SK-N-SH (cell line): ENCODE data around the gene ST6GALNAC3. TPM values are rescaled to one million over a fixed set of nuclear protein-coding genes. Genes with fewer than 3 reads are reported as not detected.

ENCODE experiments used
- CTCF ChIA-PET: fragments of 300-600, 350-600 bp; formaldehyde crosslinking; extraction: SDS; loops from one replicate; lab custom pipeline; 2021; lab: Yijun Ruan, JAX
- POLR2A ChIA-PET: fragments of 350-600 bp; sonication (Branson Sonifier 250); formaldehyde crosslinking; extraction: SDS; loops from one replicate; lab custom pipeline; 2020; ENCODE audit warnings: antibody characterized with exemption, inconsistent platforms; lab: Yijun Ruan, JAX
- DNase-seq: peaks from one replicate; pipeline ENCODE4 v3.0.0; 2012
- H2AFZ ChIP-seq: fragments of 200-600 bp; sonication (generic); 2 replicates; pipeline ENCODE4 v1.8.1; 2016; ENCODE audit warnings: antibody characterized with exemption, mild to moderate bottlenecking, low read depth
- H3F3A ChIP-seq: fragments of 200-600 bp; sonication (generic); replicated peaks from 2 replicates; pipeline ENCODE3; 2016; ENCODE audit warnings: antibody characterized with exemption, mild to moderate bottlenecking; ENCODE audit not compliant: insufficient read depth
- H3K27ac ChIP-seq, 2 experiments: fragments of 200-500 bp in 1 of 2; fragments of 200-600 bp in 1 of 2; sonication (Bioruptor generic) in 1 of 2; sonication (generic), shearing (Covaris generic) in 1 of 2; 2 replicates each; pipeline versions ENCODE4 v1.5.1 to v1.6.1; 2014 to 2016; ENCODE audit warnings: low read depth in 2 of 2, inconsistent platforms in 1 of 2, low read length in 1 of 2, mild to moderate bottlenecking in 1 of 2, mixed read lengths in 1 of 2
- H3K27me3 ChIP-seq: fragments of 200-600 bp; sonication (generic), shearing (Covaris generic); 2 replicates; pipeline ENCODE4 v1.6.1; 2016; ENCODE audit warnings: mixed run types; ENCODE audit not compliant: insufficient read depth
- H3K36me3 ChIP-seq, 2 experiments: fragments of 200-500 bp in 1 of 2; fragments of 200-600 bp in 1 of 2; sonication (Bioruptor generic) in 1 of 2; sonication (generic) in 1 of 2; replicated peaks in 1 of 2; 2 replicates each; pipeline versions ENCODE3 to v1.5.1; 2014 to 2016; ENCODE audit warnings: low read length in 1 of 2, mild to moderate bottlenecking in 1 of 2; ENCODE audit not compliant: insufficient read depth in 2 of 2, control insufficient read depth in 1 of 2
- H3K4me1 ChIP-seq, 2 experiments: fragments of 200-500 bp in 1 of 2; fragments of 200-600 bp in 1 of 2; sonication (Bioruptor generic) in 1 of 2; sonication (generic), shearing (Covaris generic) in 1 of 2; 2 replicates each; pipeline versions ENCODE4 v1.5.1 to v1.6.1; 2014 to 2016; ENCODE audit warnings: low read depth in 1 of 2, low read length in 1 of 2, mixed run types in 1 of 2; ENCODE audit not compliant: insufficient read depth in 2 of 2, control insufficient read depth in 1 of 2
- H3K4me2 ChIP-seq: fragments of 200-600 bp; sonication (generic), shearing (Covaris generic); 2 replicates; pipeline ENCODE4 v1.6.1; 2017; ENCODE audit warnings: mixed run types
- H3K4me3 ChIP-seq, 2 experiments: fragments of 200-500 bp in 1 of 2; fragments of 200-600 bp in 1 of 2; sonication (Bioruptor generic) in 1 of 2; sonication (generic), shearing (Covaris generic) in 1 of 2; 2 replicates each; pipeline versions ENCODE4 v1.5.1 to v1.8.1; 2014 to 2016; ENCODE audit warnings: low read depth in 2 of 2, inconsistent platforms in 1 of 2, low read length in 1 of 2, mild to moderate bottlenecking in 1 of 2, mixed read lengths in 1 of 2, moderate library complexity in 1 of 2
- H3K79me2 ChIP-seq: fragments of 200-600 bp; sonication (generic); 2 replicates; pipeline ENCODE4 v1.8.1; 2017; ENCODE audit warnings: mild to moderate bottlenecking; ENCODE audit not compliant: insufficient read depth
- H3K9ac ChIP-seq: fragments of 200-600 bp; sonication (generic); 2 replicates; pipeline ENCODE4 v1.6.1; 2017; ENCODE audit warnings: mixed run types
- H3K9me2 ChIP-seq: fragments of 200-600 bp; sonication (generic); 2 replicates; pipeline ENCODE4 v1.6.1; 2017; ENCODE audit warnings: mixed run types
- H3K9me3 ChIP-seq: fragments of 200-600 bp; sonication (generic); 2 replicates; pipeline ENCODE4 v1.6.1; 2017; ENCODE audit warnings: mixed run types, mild to moderate bottlenecking, moderate library complexity
- H4K20me1 ChIP-seq: fragments of 200-600 bp; sonication (generic); 2 replicates; pipeline ENCODE4 v1.6.1; 2017; ENCODE audit warnings: mild to moderate bottlenecking, mixed run types; ENCODE audit not compliant: insufficient read depth
- CHD2 ChIP-seq: fragments of 150-350 bp; IDR thresholded peaks from 2 replicates; pipeline ENCODE4 v1.6.1; 2018; ENCODE audit warnings: low read length; ENCODE audit not compliant: partially characterized antibody
- EZH2phosphoT487 ChIP-seq: fragments of 200-600 bp; sonication (generic); IDR thresholded peaks from 2 replicates; pipeline ENCODE4 v1.6.1; 2017; ENCODE audit warnings: low read depth, mixed run types, mild to moderate bottlenecking, antibody characterized with exemption, moderate library complexity, borderline replicate concordance
- FOSL2 ChIP-seq: IDR thresholded peaks from 2 replicates; pipeline ENCODE4 v1.4.0; 2012; ENCODE audit warnings: low read depth, mild to moderate bottlenecking, moderate library complexity, borderline replicate concordance
- FOXM1 ChIP-seq: IDR thresholded peaks from 2 replicates; pipeline ENCODE4 v1.4.0; 2012; ENCODE audit warnings: low read depth, mild to moderate bottlenecking
- GABPA ChIP-seq: IDR thresholded peaks from 2 replicates; pipeline ENCODE4 v1.4.0; 2012; ENCODE audit warnings: low read depth, mild to moderate bottlenecking
- GATA2 ChIP-seq: sonication (generic); formaldehyde crosslinking; IDR thresholded peaks from 2 replicates; pipeline ENCODE4 v1.5.0; 2020; ENCODE audit warnings: mild to moderate bottlenecking, missing genetic modification reagents
- MAX ChIP-seq: IDR thresholded peaks from 2 replicates; pipeline ENCODE4 v1.4.0; 2012; ENCODE audit warnings: low read depth
- NFIC ChIP-seq: IDR thresholded peaks from 2 replicates; pipeline ENCODE4 v1.4.0; 2012; ENCODE audit warnings: borderline replicate concordance
- POLR2AphosphoS5 ChIP-seq: IDR thresholded peaks from 2 replicates; pipeline ENCODE4 v1.6.1; 2012; ENCODE audit warnings: low read depth, low read length
- RXRA ChIP-seq: IDR thresholded peaks from 2 replicates; pipeline ENCODE4 v1.4.0; 2012; ENCODE audit warnings: low read depth, mild to moderate bottlenecking, borderline replicate concordance
- SIN3A ChIP-seq: IDR thresholded peaks from 2 replicates; pipeline ENCODE4 v1.6.1; 2012; ENCODE audit warnings: low read depth, mild to moderate bottlenecking, low read length, moderate library complexity, borderline replicate concordance
- TAF1 ChIP-seq: IDR thresholded peaks from 2 replicates; pipeline ENCODE4 v1.6.1; 2012; ENCODE audit warnings: low read depth, mild to moderate bottlenecking, low read length, moderate library complexity, borderline replicate concordance
- USF1 ChIP-seq: IDR thresholded peaks from 2 replicates; pipeline ENCODE4 v1.4.0; 2012; ENCODE audit warnings: low read depth, borderline replicate concordance
- YY1 ChIP-seq: IDR thresholded peaks from 2 replicates; pipeline ENCODE4 v1.4.0; 2012; ENCODE audit warnings: low read depth, mild to moderate bottlenecking
- WGBS: methylation state at CpG from one replicate; pipeline ENCODE4 v1.1.6; 2017; ENCODE audit warnings: low lambda C conversion rate; 5-methylcytosine and 5-hydroxymethylcytosine counted together
- polyA plus RNA-seq, 3 experiments: library from polyadenylated mRNA; depleted of rRNA; stranded (reverse); fragments of >200 nt; gene quantifications; 2 replicates each; pipeline ENCODE4 v1.2.3, GENCODE V29; 2012
- TF ChIP-seq, protein P1 (sequence below): IDR thresholded peaks from 2 replicates; pipeline ENCODE4 v1.4.0; 2012; ENCODE audit warnings: low read depth, borderline replicate concordance
- TF ChIP-seq, protein P2 (sequence below): fragments of 150-350 bp; IDR thresholded peaks from 2 replicates; pipeline ENCODE4 v1.6.1; 2017; ENCODE audit warnings: antibody characterized with exemption, low read length, low read depth, borderline replicate concordance

The ST6GALNAC3 gene
- polyA plus RNA-seq, 1 of the 3 experiments (the other 2 are of a cell fraction), result 8.1 TPM

DNA sequence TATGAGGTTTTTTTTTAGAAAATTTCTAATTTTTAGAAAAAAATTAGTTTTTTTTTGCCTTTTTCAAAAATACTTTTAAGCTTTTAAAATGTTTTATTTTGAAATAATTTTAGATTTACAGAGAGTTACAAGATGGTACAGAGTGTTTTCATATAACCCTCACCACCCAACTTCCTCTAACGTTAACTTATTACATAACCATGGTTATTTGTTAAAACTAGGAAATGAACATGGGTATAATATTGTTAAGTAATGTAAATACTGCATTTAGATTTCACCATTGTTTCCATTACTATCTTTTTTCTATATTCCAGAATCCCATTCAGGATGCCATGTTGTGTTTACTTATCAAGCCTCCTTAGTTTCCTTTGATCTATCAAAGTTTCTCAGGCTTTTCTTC, 45.2 kb upstream of the ST6GALNAC3 start (continued):
- TF ChIP-seq CHD2 (no peak), NFIC (no peak), SIN3A (no peak), EZH2phosphoT487 (no peak), USF1 (no peak), POLR2AphosphoS5 (no peak), GABPA (no peak), FOXM1 (no peak)
- TF ChIP-seq, protein P1, sequence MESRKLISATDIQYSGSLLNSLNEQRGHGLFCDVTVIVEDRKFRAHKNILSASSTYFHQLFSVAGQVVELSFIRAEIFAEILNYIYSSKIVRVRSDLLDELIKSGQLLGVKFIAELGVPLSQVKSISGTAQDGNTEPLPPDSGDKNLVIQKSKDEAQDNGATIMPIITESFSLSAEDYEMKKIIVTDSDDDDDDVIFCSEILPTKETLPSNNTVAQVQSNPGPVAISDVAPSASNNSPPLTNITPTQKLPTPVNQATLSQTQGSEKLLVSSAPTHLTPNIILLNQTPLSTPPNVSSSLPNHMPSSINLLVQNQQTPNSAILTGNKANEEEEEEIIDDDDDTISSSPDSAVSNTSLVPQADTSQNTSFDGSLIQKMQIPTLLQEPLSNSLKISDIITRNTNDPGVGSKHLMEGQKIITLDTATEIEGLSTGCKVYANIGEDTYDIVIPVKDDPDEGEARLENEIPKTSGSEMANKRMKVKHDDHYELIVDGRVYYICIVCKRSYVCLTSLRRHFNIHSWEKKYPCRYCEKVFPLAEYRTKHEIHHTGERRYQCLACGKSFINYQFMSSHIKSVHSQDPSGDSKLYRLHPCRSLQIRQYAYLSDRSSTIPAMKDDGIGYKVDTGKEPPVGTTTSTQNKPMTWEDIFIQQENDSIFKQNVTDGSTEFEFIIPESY, result no peak

DNA sequence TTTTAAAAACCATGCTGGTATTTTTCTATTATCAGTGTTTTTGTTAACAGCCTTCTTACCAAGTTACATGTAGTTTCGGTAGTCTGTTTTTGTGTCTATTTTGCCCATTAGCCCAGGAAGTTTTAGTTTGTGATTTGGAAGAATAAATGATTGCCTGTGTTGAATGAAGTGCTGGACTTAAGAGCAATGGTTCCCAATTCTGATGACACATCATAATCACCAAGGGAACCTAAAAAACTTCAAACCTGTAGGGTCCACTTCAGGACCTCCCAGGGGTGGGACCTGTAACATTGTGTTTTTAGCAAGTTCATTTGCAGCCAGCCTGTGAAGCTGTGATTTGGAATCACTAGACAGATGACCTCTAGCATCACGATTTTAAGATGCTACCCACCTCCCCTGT, 43.0 kb upstream of the ST6GALNAC3 start:
- Histone ChIP-seq H3K36me3 (no peaks in the 10 kb centered on the region), H3K4me3 (no peak overlapping the region), H3K4me2 (no peak overlapping the region), H3F3A (no peaks in the 10 kb centered on the region), H3K9ac (no peak overlapping the region), H3K79me2 (no peaks in the 10 kb centered on the region), H3K27me3 (no peaks in the 10 kb centered on the region), H2AFZ (no peak overlapping the region), H3K9me2 (no peaks in the 10 kb centered on the region), H4K20me1 (no peaks in the 10 kb centered on the region), H3K27ac (no peak overlapping the region), H3K9me3 (no peaks in the 10 kb centered on the region), H3K4me1 (no peaks in the 10 kb centered on the region; a peak in 1 of 4 replicates)
- POLR2A ChIA-PET, result no interaction called here
- DNase-seq, result no peak
- CTCF ChIA-PET, result no interaction called here
- 57% methylated on average over 2 of the region's 2 CpGs for whole genome bisulfite sequencing
- TF ChIP-seq MAX (no peak), CHD2 (no peak), TAF1 (no peak), NFIC (no peak), FOSL2 (no peak), YY1 (no peak), EZH2phosphoT487 (no peak), RXRA (no peak), FOXM1 (no peak), SIN3A (no peak), GATA2 (CRISPR knock-in tag) (no peak)
- TF ChIP-seq, protein P2, sequence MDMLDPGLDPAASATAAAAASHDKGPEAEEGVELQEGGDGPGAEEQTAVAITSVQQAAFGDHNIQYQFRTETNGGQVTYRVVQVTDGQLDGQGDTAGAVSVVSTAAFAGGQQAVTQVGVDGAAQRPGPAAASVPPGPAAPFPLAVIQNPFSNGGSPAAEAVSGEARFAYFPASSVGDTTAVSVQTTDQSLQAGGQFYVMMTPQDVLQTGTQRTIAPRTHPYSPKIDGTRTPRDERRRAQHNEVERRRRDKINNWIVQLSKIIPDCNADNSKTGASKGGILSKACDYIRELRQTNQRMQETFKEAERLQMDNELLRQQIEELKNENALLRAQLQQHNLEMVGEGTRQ, result no peak
